Measurements from ENCODE around the gene YBX1. TPM values are rescaled to one million over a fixed set of nuclear protein-coding genes. Genes with fewer than 3 reads are reported as not detected.
"Not testable (repeated sequence)": the region's sequence is repeated elsewhere in the genome, so short reads cannot be mapped to it uniquely, and the experiment has no call there.

Gene YBX1
- total RNA-seq, 4 donors from 2014 or later, result 861 to 1,251 (median 1,022) TPM

DNA sequence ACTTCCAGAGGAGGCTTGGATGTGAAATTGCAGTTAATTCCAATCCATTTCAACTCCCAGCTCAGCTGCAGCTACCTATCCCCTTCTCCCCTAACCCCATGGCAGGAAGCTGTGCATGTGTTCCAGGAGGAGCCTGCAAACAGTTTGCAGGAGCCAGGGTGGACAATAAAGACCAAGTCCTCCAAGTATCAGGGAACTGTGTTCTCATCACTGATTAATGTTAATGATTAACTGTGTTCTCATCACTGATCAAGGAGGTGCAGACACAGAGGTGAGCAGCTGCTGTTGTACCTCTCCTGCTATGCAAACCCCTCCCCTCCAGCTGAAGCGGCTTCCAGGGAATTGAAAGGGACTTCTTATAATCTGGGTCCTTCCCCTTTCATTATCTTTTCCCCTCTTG lies 38.6 kb downstream of the YBX1 start:
- Histone ChIP-seq H3K4me3 (no peak overlapping the region), H3K9me3 (no peaks in the 10 kb centered on the region), H3K4me1 (no peaks in the 10 kb centered on the region), H3K36me3 (peaks cover 0 to 7% of the 10 kb centered on the region in 2 donors), H3K27ac (no peak overlapping the region), H3K27me3 (no peaks in the 10 kb centered on the region)
- TF ChIP-seq, protein P1, sequence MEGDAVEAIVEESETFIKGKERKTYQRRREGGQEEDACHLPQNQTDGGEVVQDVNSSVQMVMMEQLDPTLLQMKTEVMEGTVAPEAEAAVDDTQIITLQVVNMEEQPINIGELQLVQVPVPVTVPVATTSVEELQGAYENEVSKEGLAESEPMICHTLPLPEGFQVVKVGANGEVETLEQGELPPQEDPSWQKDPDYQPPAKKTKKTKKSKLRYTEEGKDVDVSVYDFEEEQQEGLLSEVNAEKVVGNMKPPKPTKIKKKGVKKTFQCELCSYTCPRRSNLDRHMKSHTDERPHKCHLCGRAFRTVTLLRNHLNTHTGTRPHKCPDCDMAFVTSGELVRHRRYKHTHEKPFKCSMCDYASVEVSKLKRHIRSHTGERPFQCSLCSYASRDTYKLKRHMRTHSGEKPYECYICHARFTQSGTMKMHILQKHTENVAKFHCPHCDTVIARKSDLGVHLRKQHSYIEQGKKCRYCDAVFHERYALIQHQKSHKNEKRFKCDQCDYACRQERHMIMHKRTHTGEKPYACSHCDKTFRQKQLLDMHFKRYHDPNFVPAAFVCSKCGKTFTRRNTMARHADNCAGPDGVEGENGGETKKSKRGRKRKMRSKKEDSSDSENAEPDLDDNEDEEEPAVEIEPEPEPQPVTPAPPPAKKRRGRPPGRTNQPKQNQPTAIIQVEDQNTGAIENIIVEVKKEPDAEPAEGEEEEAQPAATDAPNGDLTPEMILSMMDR (IDR thresholded peaks at IDR 0.05 in 4 of 5, conservative IDR thresholded peaks at IDR 0.05 in 1 of 5), result no peak
- no peak for TF ChIP-seq POLR2A (IDR thresholded peaks at IDR 0.05)
- DNase-seq (no peak), ATAC-seq (no peak)
- intact Hi-C loops (cut with DNase I; ENCODE audit: low total_unique reads), result no loop called here
- in situ Hi-C loops (cut with MboI; ENCODE audit: low sequenced_read_pairs in 4 of 4), result no loop called here

DNA sequence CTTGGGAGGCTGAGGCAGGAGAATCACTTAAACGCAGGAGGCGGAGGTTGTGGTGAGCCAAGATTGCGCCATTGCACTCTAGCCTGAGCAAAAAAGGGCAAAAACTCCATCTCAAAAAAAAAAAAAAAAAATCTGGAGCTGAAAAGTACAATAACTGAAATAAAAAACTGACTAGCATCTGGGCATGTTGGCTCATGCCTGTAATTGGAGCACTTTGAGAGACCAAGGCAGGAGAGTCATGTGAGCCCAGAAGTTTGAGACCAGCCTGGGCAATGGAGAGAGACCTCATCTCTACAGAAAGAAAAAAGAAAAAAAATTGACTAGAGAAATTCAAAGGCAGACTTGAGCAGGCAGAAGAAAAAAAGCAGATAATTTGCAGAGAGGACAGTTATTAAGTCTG lies 39.7 kb downstream of the YBX1 start:
- H3K9me3 ChIP-seq, result no peaks in the 10 kb centered on the region
- TF ChIP-seq, protein P1 (IDR thresholded peaks at IDR 0.05 in 4 of 5, conservative IDR thresholded peaks at IDR 0.05 in 1 of 5), result no peak
- TF ChIP-seq POLR2A (IDR thresholded peaks at IDR 0.05), result no peak
- no peaks in the 10 kb centered on the region for H3K4me1 ChIP-seq
- intact Hi-C loops (cut with DNase I; ENCODE audit: low total_unique reads), result no loop called here
- in situ Hi-C loops (cut with MboI; ENCODE audit: low sequenced_read_pairs in 4 of 4), result no loop called here
- ATAC-seq (no peak), DNase-seq (no peak)
- no peak overlapping the region for H3K4me3 ChIP-seq
- H3K36me3 ChIP-seq, result peaks cover 0 to 5% of the 10 kb centered on the region in 2 donors
- H3K27me3 ChIP-seq, result no peaks in the 10 kb centered on the region
- no peak overlapping the region for H3K27ac ChIP-seq

DNA sequence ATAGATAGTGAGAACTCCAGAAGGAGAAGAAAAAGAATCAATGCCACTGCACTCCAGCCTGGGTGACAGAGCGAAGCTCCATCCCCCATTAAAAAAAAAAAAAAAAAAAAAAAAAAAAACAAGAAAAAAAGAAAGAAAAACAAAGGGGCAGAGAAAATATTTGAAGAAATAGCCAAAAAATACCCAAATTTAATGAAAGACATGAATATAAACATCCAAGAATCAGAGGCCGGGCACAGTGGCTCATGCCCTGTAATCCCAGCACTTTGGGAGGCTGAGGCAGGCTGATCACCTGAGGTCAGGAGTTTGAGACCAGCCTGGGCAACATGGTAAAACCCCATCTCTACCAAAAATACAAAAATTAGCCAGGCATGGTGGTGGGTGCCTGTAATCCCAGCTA lies 40.2 kb downstream of the YBX1 start:
- H3K27ac ChIP-seq; ATAC-seq; DNase-seq; H3K9me3 ChIP-seq; in situ Hi-C loops (cut with MboI; ENCODE audit: low sequenced_read_pairs in 4 of 4); H3K4me3 ChIP-seq; H3K36me3 ChIP-seq; H3K27me3 ChIP-seq; H3K4me1 ChIP-seq; intact Hi-C loops (cut with DNase I; ENCODE audit: low total_unique reads): not testable (repeated sequence)

DNA sequence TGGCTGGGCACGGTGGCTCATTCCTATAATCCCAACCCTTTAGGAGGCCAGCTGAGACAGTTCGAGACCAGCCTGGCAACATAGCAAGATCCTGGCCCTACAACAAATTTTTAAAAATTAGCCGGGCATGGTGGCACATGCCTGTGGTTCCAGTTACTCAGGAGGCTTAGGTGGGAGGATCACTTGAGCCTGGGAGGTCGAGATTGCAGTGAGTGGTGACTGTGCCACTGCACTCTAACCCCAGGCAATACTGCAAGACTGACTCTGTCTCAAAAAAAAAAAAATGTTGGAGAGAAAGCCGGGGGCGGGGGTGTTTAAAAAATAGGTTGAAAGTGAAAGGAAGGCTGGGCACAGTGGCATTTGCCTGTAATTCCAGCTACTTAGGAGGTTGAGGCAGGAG lies 41.3 kb downstream of the YBX1 start:
- Histone ChIP-seq H3K27me3 (no peaks in the 10 kb centered on the region), H3K27ac (no peak overlapping the region), H3K36me3 (peaks cover 0 to under 1% of the 10 kb centered on the region in 2 donors), H3K4me3 (no peak overlapping the region), H3K4me1 (no peaks in the 10 kb centered on the region), H3K9me3 (no peaks in the 10 kb centered on the region)
- TF ChIP-seq, protein P1 (IDR thresholded peaks at IDR 0.05 in 4 of 5, conservative IDR thresholded peaks at IDR 0.05 in 1 of 5), result no peak
- in situ Hi-C loops (cut with MboI; ENCODE audit: low sequenced_read_pairs in 4 of 4), result no loop called here
- no peak for DNase-seq
- intact Hi-C loops (cut with DNase I; ENCODE audit: low total_unique reads), result no loop called here
- no peak for ATAC-seq

DNA sequence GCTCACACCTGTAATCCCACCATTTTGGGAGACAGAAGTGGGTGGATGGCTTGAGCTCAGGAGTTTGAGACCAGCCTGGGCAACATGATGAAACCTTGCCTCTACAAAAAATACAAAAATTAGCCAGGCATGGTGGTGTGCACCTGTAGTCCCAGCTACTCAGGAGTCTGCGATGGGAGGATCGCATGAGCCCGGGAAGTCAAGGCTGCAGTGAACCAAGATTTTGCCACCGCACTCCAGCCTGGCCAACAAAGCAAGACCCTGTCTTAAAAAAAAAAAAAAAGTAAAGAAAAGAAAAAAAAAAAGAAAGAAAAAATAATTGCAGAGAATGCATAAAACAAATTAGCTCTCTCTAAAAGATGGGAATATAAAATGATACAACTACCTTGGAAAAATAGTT lies 43.6 kb downstream of the YBX1 start:
- DNase-seq; H3K9me3 ChIP-seq; intact Hi-C loops (cut with DNase I; ENCODE audit: low total_unique reads); H3K27ac ChIP-seq; H3K4me1 ChIP-seq; ATAC-seq; H3K27me3 ChIP-seq; H3K36me3 ChIP-seq; H3K4me3 ChIP-seq: not testable (repeated sequence)
- in situ Hi-C loops (cut with MboI; ENCODE audit: low sequenced_read_pairs in 4 of 4), result loop anchor here in 1 of 4 donors (25.0 kb wide), 2 partner anchors 164 to 589 kb away; no protein-coding TSS in a partner anchor

DNA sequence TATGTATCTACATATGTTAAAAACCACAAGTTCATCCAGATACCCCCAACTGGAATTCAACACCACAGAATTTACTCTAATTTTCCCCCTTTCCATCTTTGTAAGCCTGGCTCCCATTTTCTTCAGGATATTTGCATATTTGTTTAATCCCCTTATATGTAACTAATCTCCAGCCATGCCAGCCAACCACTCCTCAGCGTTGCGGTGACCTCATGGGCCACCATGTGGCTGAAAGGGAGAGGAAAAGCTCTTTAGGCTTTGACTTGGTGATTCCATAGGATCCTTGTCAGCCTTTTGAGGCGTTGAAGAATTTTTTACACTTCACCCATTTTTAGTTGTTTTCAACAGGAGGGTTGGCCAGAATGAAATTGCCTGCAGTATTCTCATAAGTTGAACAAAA lies 47.8 kb downstream of the YBX1 start:
- H3K4me3 ChIP-seq, result no peak overlapping the region
- H3K27me3 ChIP-seq, result no peaks in the 10 kb centered on the region
- no peak overlapping the region for H3K27ac ChIP-seq
- H3K4me1 ChIP-seq, result no peaks in the 10 kb centered on the region
- no peaks in the 10 kb centered on the region for H3K36me3 ChIP-seq
- intact Hi-C loops (cut with DNase I; ENCODE audit: low total_unique reads) (no loop called here), in situ Hi-C loops (cut with MboI; ENCODE audit: low sequenced_read_pairs in 4 of 4) (loop anchor here in 1 of 4 donors (25.0 kb wide), 2 partner anchors 168 to 593 kb away; no protein-coding TSS in a partner anchor)
- DNase-seq (no peak), ATAC-seq (no peak)
- TF ChIP-seq POLR2A (IDR thresholded peaks at IDR 0.05), result no peak
- TF ChIP-seq, protein P1 (IDR thresholded peaks at IDR 0.05 in 4 of 5, conservative IDR thresholded peaks at IDR 0.05 in 1 of 5), result no peak
- H3K9me3 ChIP-seq, result no peaks in the 10 kb centered on the region
